ENCODE data around the gene IFNK. TPM values are rescaled to one million over a fixed set of nuclear protein-coding genes. Genes with fewer than 3 reads are reported as not detected.

Gene IFNK
- total and polyA plus RNA-seq, 2 donors (not counting 1 experiment from before 2014, with no cell fraction given), result not detected

GRCh38 chr9:27561685-27562084 lies 37.6 kb downstream of the IFNK start:
- Histone ChIP-seq H3K9ac (ENCODE audit: insufficient read depth, low read length) (no peak overlapping the region), H3K36me3 (ENCODE audit: control insufficient read depth, insufficient read depth, low read length) (no peaks in the 10 kb centered on the region), H3K4me3 (replicated peaks in 1 of 4; ENCODE audit: control extremely low read depth in 1 of 4, insufficient read depth in 1 of 4, low read depth in 3 of 4, low read length in 4 of 4) (no peak overlapping the region), H3K79me2 (ENCODE audit: control insufficient read depth, insufficient read depth, low read length) (no peaks in the 10 kb centered on the region), H3K4me1 (ENCODE audit: control insufficient read depth, extremely low read depth, insufficient read depth, low read length) (no peaks in the 10 kb centered on the region), H3K27ac (ENCODE audit: insufficient read depth, low read length) (no peak overlapping the region), H4K20me1 (ENCODE audit: control insufficient read depth, extremely low read depth, insufficient read depth, low read length) (no peaks in the 10 kb centered on the region), H3K27me3 (ENCODE audit: control insufficient read depth, insufficient read depth, low read length) (no peaks in the 10 kb centered on the region), H3K9me3 (ENCODE audit: control insufficient read depth, insufficient read depth, low read depth, low read length) (no peaks in the 10 kb centered on the region), H2AFZ (ENCODE audit: low read length) (no peak overlapping the region), H3K4me2 (ENCODE audit: extremely low read depth, insufficient read depth, low read length) (no peak overlapping the region)
- TF ChIP-seq EZH2 (IDR thresholded peaks at IDR 0.05; ENCODE audit: low read length, missing control alignments), result no peak
- TF ChIP-seq CTCF (conservative IDR thresholded peaks at IDR 0.05 in 1 of 2, IDR thresholded peaks at IDR 0.05 in 1 of 2; ENCODE audit: low read depth in 1 of 2, low read length in 2 of 2), result no peak
- DNase-seq (ENCODE audit: low read depth in 2 of 2), result no peak

- Histone ChIP-seq H3K4me3 (replicated peaks in 1 of 4; ENCODE audit: control extremely low read depth in 1 of 4, insufficient read depth in 1 of 4, low read depth in 3 of 4, low read length in 4 of 4) (no peak overlapping the region), H2AFZ (ENCODE audit: low read length) (no peak overlapping the region), H3K4me2 (ENCODE audit: extremely low read depth, insufficient read depth, low read length) (no peak overlapping the region), H3K9me3 (ENCODE audit: control insufficient read depth, insufficient read depth, low read depth, low read length) (no peaks in the 10 kb centered on the region), H3K4me1 (ENCODE audit: control insufficient read depth, extremely low read depth, insufficient read depth, low read length) (no peaks in the 10 kb centered on the region), H3K27me3 (ENCODE audit: control insufficient read depth, insufficient read depth, low read length) (no peaks in the 10 kb centered on the region), H3K79me2 (ENCODE audit: control insufficient read depth, insufficient read depth, low read length) (no peaks in the 10 kb centered on the region), H4K20me1 (ENCODE audit: control insufficient read depth, extremely low read depth, insufficient read depth, low read length) (no peaks in the 10 kb centered on the region), H3K9ac (ENCODE audit: insufficient read depth, low read length) (no peak overlapping the region), H3K27ac (ENCODE audit: insufficient read depth, low read length) (no peak overlapping the region), H3K36me3 (ENCODE audit: control insufficient read depth, insufficient read depth, low read length) (no peaks in the 10 kb centered on the region)
- TF ChIP-seq EZH2 (IDR thresholded peaks at IDR 0.05; ENCODE audit: low read length, missing control alignments) (no peak), CTCF (conservative IDR thresholded peaks at IDR 0.05 in 1 of 2, IDR thresholded peaks at IDR 0.05 in 1 of 2; ENCODE audit: low read depth in 1 of 2, low read length in 2 of 2) (no peak)
- DNase-seq (ENCODE audit: low read depth in 2 of 2), result no peak
These were observed 39.8 kb downstream of the IFNK start for GRCh38 chr9:27563738-27564430.

- TF ChIP-seq EZH2 (IDR thresholded peaks at IDR 0.05; ENCODE audit: low read length, missing control alignments) (no peak), CTCF (conservative IDR thresholded peaks at IDR 0.05 in 1 of 2, IDR thresholded peaks at IDR 0.05 in 1 of 2; ENCODE audit: low read depth in 1 of 2, low read length in 2 of 2) (no peak)
- Histone ChIP-seq H2AFZ (ENCODE audit: low read length) (no peak overlapping the region), H3K27me3 (ENCODE audit: control insufficient read depth, insufficient read depth, low read length) (no peaks in the 10 kb centered on the region), H3K27ac (ENCODE audit: insufficient read depth, low read length) (no peak overlapping the region), H3K36me3 (ENCODE audit: control insufficient read depth, insufficient read depth, low read length) (no peaks in the 10 kb centered on the region), H3K79me2 (ENCODE audit: control insufficient read depth, insufficient read depth, low read length) (no peaks in the 10 kb centered on the region), H3K4me3 (replicated peaks in 1 of 4; ENCODE audit: control extremely low read depth in 1 of 4, insufficient read depth in 1 of 4, low read depth in 3 of 4, low read length in 4 of 4) (no peak overlapping the region), H3K9me3 (ENCODE audit: control insufficient read depth, insufficient read depth, low read depth, low read length) (no peaks in the 10 kb centered on the region), H3K4me1 (ENCODE audit: control insufficient read depth, extremely low read depth, insufficient read depth, low read length) (no peaks in the 10 kb centered on the region), H4K20me1 (ENCODE audit: control insufficient read depth, extremely low read depth, insufficient read depth, low read length) (no peaks in the 10 kb centered on the region), H3K4me2 (ENCODE audit: extremely low read depth, insufficient read depth, low read length) (no peak overlapping the region), H3K9ac (ENCODE audit: insufficient read depth, low read length) (no peak overlapping the region)
- no peak for DNase-seq (ENCODE audit: low read depth in 2 of 2)
These were observed 40.6 kb downstream of the IFNK start for GRCh38 chr9:27564670-27565069.
